HK-2 (cell line): ENCODE measurements around the gene PITHD1.
"Not testable (repeated sequence)": the region's sequence is repeated elsewhere in the genome, so short reads cannot be mapped to it uniquely, and the experiment has no call there.

Experiments
- DNase-seq: peaks from one replicate; pipeline ENCODE4 v3.0.0-alpha.2; 2018; ENCODE audit not compliant: unreplicated experiment

PITHD1 gene

GRCh38 chr1:23825762-23826522, 47.7 kb downstream of the PITHD1 start:
- no peak for DNase-seq

DNA sequence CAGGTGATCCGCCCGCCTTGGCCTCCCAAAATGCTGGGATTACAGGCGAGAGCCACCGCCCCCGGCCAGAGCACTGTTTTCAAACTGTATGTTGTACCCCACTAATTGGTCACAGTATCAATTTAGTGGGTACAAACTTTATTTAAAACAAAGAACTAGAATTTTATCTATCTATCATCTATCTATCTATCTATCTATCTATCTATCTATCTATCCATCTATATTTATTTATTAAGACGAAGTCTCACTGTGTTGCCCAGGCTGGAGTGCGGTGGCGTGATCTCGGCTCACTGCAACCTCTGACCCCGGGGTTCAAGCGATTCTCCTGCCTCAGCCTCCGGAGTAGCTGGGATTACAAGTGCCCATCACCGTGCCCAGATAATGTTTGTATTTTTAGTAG, 48.4 kb downstream of the PITHD1 start:
- DNase-seq, result not testable (repeated sequence)

GRCh38 chr1:23827717-23828116, 49.5 kb downstream of the PITHD1 start:
- DNase-seq, result no peak

DNA sequence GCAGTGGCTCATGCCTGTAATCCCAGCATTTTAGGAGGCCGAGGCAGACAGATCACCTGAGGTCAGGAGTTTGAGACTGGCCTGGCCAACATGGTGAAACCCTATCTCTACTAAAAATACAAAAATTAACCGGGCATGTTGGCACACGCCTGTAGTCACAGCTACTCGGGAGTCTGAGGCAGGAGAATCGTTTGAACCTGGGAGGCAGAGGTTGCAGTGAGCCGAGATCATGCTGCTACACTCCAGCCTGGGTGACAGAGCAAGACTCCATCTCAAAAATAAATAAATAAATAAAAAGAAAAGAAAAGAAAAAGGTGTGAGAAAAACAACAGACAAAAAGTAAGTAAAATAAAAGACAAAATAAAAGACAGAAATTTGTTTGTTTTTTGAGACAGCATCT, 55.9 kb downstream of the PITHD1 start:
- not testable (repeated sequence) for DNase-seq

DNA sequence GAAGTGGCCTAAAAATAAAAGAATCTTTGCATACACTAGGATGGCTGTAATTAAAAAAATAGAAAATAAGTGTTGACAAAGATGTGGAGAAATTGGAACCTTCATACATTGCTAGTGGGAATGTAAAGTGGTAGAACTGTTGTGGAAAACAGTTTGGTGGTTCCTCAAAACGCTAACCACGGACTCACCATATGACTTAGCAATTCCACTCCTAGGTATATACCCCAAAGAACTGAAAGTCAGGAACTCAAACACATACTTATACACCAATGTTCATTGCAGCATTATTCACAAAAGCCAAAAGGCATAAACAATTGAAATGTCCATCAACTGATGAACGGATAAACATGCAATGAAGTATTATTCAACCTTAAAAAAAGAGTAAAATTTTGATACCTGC, 57.8 kb downstream of the PITHD1 start:
- no peak for DNase-seq
